Ovary (tissue), 3 donors: ENCODE measurements around the gene TBX21.
"Not testable (repeated sequence)": the region's sequence is repeated elsewhere in the genome, so short reads cannot be mapped to it uniquely, and the experiment has no call there.

Source experiments
- EP300 ChIP-seq: sonication (generic); formaldehyde crosslinking; IDR thresholded peaks from one replicate; pipeline ENCODE4 v1.6.1; 2017; ENCODE audit warnings: antibody characterized with exemption
- POLR2A ChIP-seq: fragments of 450-650 bp; IDR thresholded peaks from one replicate; pipeline ENCODE4 v1.6.1; 2017; ENCODE audit warnings: antibody characterized with exemption, mild to moderate bottlenecking, moderate library complexity
- TF ChIP-seq, protein P1 (sequence below), 3 donors: fragments of 450-650 bp in 2 of 3; fragments of 200-600 bp in 1 of 3; IDR thresholded peaks; one replicate each; pipeline versions ENCODE4 v1.5.1 to v1.8.0; 2016 to 2022; ENCODE audit warnings: antibody characterized with exemption in 3 of 3, mild to moderate bottlenecking in 1 of 3
- donor health status: DM: no; HTN: no; CAD: no.

GRCh38 chr17:47739945-47740344 is 6.9 kb downstream of the TBX21 start:
- TF ChIP-seq, protein P1, sequence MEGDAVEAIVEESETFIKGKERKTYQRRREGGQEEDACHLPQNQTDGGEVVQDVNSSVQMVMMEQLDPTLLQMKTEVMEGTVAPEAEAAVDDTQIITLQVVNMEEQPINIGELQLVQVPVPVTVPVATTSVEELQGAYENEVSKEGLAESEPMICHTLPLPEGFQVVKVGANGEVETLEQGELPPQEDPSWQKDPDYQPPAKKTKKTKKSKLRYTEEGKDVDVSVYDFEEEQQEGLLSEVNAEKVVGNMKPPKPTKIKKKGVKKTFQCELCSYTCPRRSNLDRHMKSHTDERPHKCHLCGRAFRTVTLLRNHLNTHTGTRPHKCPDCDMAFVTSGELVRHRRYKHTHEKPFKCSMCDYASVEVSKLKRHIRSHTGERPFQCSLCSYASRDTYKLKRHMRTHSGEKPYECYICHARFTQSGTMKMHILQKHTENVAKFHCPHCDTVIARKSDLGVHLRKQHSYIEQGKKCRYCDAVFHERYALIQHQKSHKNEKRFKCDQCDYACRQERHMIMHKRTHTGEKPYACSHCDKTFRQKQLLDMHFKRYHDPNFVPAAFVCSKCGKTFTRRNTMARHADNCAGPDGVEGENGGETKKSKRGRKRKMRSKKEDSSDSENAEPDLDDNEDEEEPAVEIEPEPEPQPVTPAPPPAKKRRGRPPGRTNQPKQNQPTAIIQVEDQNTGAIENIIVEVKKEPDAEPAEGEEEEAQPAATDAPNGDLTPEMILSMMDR (IDR thresholded peaks at IDR 0.05) = not testable (repeated sequence)
- TF ChIP-seq POLR2A, EP300: not testable (repeated sequence)
